ENCODE data around the gene RCAN1. TPM values are rescaled to one million over a fixed set of nuclear protein-coding genes. Genes with fewer than 3 reads are reported as not detected.
A peak's percentile ranks its signal among the peaks of the same experiment; 100 is the strongest.
"Not testable (repeated sequence)": the region's sequence is repeated elsewhere in the genome, so short reads cannot be mapped to it uniquely, and the experiment has no call there.

RCAN1 gene
- total RNA-seq, 1 experiment from 2014 or later, result 5.4 TPM

- no TSS peak for BruUV-seq (replicated peaks)
- intact Hi-C loops (cut with micrococcal nuclease; ENCODE audit: unreplicated experiment), result no loop called here
- POLR2A ChIA-PET (ENCODE audit: low non-redundant PET), result no interaction called here
Observed at GRCh38 chr21:34499116-34499515, 115.8 kb downstream of the RCAN1 start.

GRCh38 chr21:34498623-34499022, 116.3 kb downstream of the RCAN1 start:
- H3K36me3 ChIP-seq (ENCODE audit: insufficient read depth, low read length, poor library complexity, severe bottlenecking), result no peaks in the 10 kb centered on the region
- DNase-seq (ENCODE audit: low spot score), result peak; percentile 33
- H3K27ac ChIP-seq (ENCODE audit: low read depth, low read length, poor library complexity, severe bottlenecking), result no peak overlapping the region
- peaks cover 4% of the 10 kb centered on the region for H3K27me3 ChIP-seq (replicated peaks; ENCODE audit: insufficient read depth, low read depth, low read length, poor library complexity)
- ChIA-PET CTCF (no interaction called here), POLR2A (ENCODE audit: low non-redundant PET) (no interaction called here)
- H3K4me1 ChIP-seq (ENCODE audit: insufficient read depth, low read length, poor library complexity, severe bottlenecking), result no peaks in the 10 kb centered on the region
- intact Hi-C loops (cut with micrococcal nuclease; ENCODE audit: unreplicated experiment), result no loop called here
- BruUV-seq (replicated peaks), result no TSS peak
- no peak overlapping the region for H3K4me3 ChIP-seq (ENCODE audit: low read depth, low read length, poor library complexity, severe bottlenecking)
- H3K9me3 ChIP-seq (ENCODE audit: low read depth, low read length, poor library complexity, severe bottlenecking), result peaks cover 3% of the 10 kb centered on the region
- TF ChIP-seq CTCF (conservative IDR thresholded peaks at IDR 0.05; ENCODE audit: low read depth, low read length), result no peak
- TF ChIP-seq EZH2 (IDR thresholded peaks at IDR 0.05; ENCODE audit: borderline replicate concordance, low read depth, low read length, poor library complexity, severe bottlenecking), result no peak

More at GRCh38 chr21:34499116-34499515, 115.8 kb downstream of the RCAN1 start:
- Histone ChIP-seq H3K4me1 (ENCODE audit: insufficient read depth, low read length, poor library complexity, severe bottlenecking) (no peaks in the 10 kb centered on the region), H3K36me3 (ENCODE audit: insufficient read depth, low read length, poor library complexity, severe bottlenecking) (no peaks in the 10 kb centered on the region), H3K4me3 (ENCODE audit: low read depth, low read length, poor library complexity, severe bottlenecking) (no peak overlapping the region), H3K27ac (ENCODE audit: low read depth, low read length, poor library complexity, severe bottlenecking) (no peak overlapping the region), H3K9me3 (ENCODE audit: low read depth, low read length, poor library complexity, severe bottlenecking) (peaks cover 3% of the 10 kb centered on the region), H3K27me3 (replicated peaks; ENCODE audit: insufficient read depth, low read depth, low read length, poor library complexity) (peaks cover 4% of the 10 kb centered on the region)
- TF ChIP-seq EZH2 (IDR thresholded peaks at IDR 0.05; ENCODE audit: borderline replicate concordance, low read depth, low read length, poor library complexity, severe bottlenecking) (no peak), CTCF (conservative IDR thresholded peaks at IDR 0.05; ENCODE audit: low read depth, low read length) (no peak)
- CTCF ChIA-PET, result no interaction called here
- no peak for DNase-seq (ENCODE audit: low spot score)

- H3K27me3 ChIP-seq (replicated peaks; ENCODE audit: insufficient read depth, low read depth, low read length, poor library complexity); BruUV-seq (replicated peaks); CTCF ChIA-PET; intact Hi-C loops (cut with micrococcal nuclease; ENCODE audit: unreplicated experiment); H3K36me3 ChIP-seq (ENCODE audit: insufficient read depth, low read length, poor library complexity, severe bottlenecking); DNase-seq (ENCODE audit: low spot score); H3K4me3 ChIP-seq (ENCODE audit: low read depth, low read length, poor library complexity, severe bottlenecking); H3K4me1 ChIP-seq (ENCODE audit: insufficient read depth, low read length, poor library complexity, severe bottlenecking); H3K9me3 ChIP-seq (ENCODE audit: low read depth, low read length, poor library complexity, severe bottlenecking); POLR2A ChIA-PET (ENCODE audit: low non-redundant PET); H3K27ac ChIP-seq (ENCODE audit: low read depth, low read length, poor library complexity, severe bottlenecking): not testable (repeated sequence)
Observed at GRCh38 chr21:34483854-34484253, 131.1 kb downstream of the RCAN1 start.

GRCh38 chr21:34483435-34483834, 131.5 kb downstream of the RCAN1 start:
- H3K27ac ChIP-seq (ENCODE audit: low read depth, low read length, poor library complexity, severe bottlenecking); BruUV-seq (replicated peaks); H3K4me3 ChIP-seq (ENCODE audit: low read depth, low read length, poor library complexity, severe bottlenecking); H3K27me3 ChIP-seq (replicated peaks; ENCODE audit: insufficient read depth, low read depth, low read length, poor library complexity); H3K36me3 ChIP-seq (ENCODE audit: insufficient read depth, low read length, poor library complexity, severe bottlenecking); H3K9me3 ChIP-seq (ENCODE audit: low read depth, low read length, poor library complexity, severe bottlenecking); intact Hi-C loops (cut with micrococcal nuclease; ENCODE audit: unreplicated experiment); DNase-seq (ENCODE audit: low spot score); H3K4me1 ChIP-seq (ENCODE audit: insufficient read depth, low read length, poor library complexity, severe bottlenecking); POLR2A ChIA-PET (ENCODE audit: low non-redundant PET); CTCF ChIA-PET: not testable (repeated sequence)

- H3K4me3 ChIP-seq (ENCODE audit: low read depth, low read length, poor library complexity, severe bottlenecking); intact Hi-C loops (cut with micrococcal nuclease; ENCODE audit: unreplicated experiment); DNase-seq (ENCODE audit: low spot score); H3K9me3 ChIP-seq (ENCODE audit: low read depth, low read length, poor library complexity, severe bottlenecking); BruUV-seq (replicated peaks); H3K27me3 ChIP-seq (replicated peaks; ENCODE audit: insufficient read depth, low read depth, low read length, poor library complexity); H3K36me3 ChIP-seq (ENCODE audit: insufficient read depth, low read length, poor library complexity, severe bottlenecking); POLR2A ChIA-PET (ENCODE audit: low non-redundant PET); CTCF ChIA-PET; H3K4me1 ChIP-seq (ENCODE audit: insufficient read depth, low read length, poor library complexity, severe bottlenecking); H3K27ac ChIP-seq (ENCODE audit: low read depth, low read length, poor library complexity, severe bottlenecking): not testable (repeated sequence)
Observed at GRCh38 chr21:34467333-34467732, 147.6 kb downstream of the RCAN1 start.
